PFSK-1 (cell line): ENCODE data around the gene DRP2.

Source experiments
- FOXP2 ChIP-seq: optimal IDR thresholded peaks from 2 replicates; pipeline ENCODE3; 2011; ENCODE audit warnings: borderline replicate concordance, control low read depth, inconsistent platforms; ENCODE audit not compliant: insufficient read depth; ENCODE audit errors: extremely low read length, extremely low read depth
- POLR2AphosphoS5 ChIP-seq: IDR thresholded peaks from 2 replicates; pipeline ENCODE4 v1.6.1; 2012; ENCODE audit warnings: low read depth, mild to moderate bottlenecking, control low read depth, low read length, moderate library complexity
- REST ChIP-seq, 2 experiments: IDR thresholded peaks; 2 replicates each; pipeline versions ENCODE4 v1.6.1 to v1.8.0; 2011 to 2012; ENCODE audit warnings: low read depth in 2 of 2, low read length in 2 of 2, control low read depth in 1 of 2, inconsistent platforms in 1 of 2, mild to moderate bottlenecking in 1 of 2, moderate library complexity in 1 of 2; ENCODE audit not compliant: insufficient read depth in 1 of 2
- TAF1 ChIP-seq: IDR thresholded peaks from 2 replicates; pipeline ENCODE4 v1.6.1; 2012; ENCODE audit warnings: low read length, control low read depth, borderline replicate concordance; ENCODE audit not compliant: insufficient read depth

GRCh38 chrX:101217689-101218088 is 1.9 kb upstream of the DRP2 start:
- TF ChIP-seq POLR2AphosphoS5 (no peak), REST (IDR thresholded peaks at IDR 0.05; ENCODE audit: insufficient read depth in 1 of 2, low read depth in 2 of 2, low read length in 2 of 2) (no peak), FOXP2 (no peak), TAF1 (no peak)
